Measurements from ENCODE around the gene EXOC4.

EXOC4 gene

GRCh38 chr7:133360201-133360600 lies 107.3 kb downstream of the EXOC4 start:
- no peaks in the 10 kb centered on the region for H3K36me3 ChIP-seq (ENCODE audit: control insufficient read depth in 2 of 2, insufficient read depth in 1 of 2, low read length in 2 of 2)
- H3K9me3 ChIP-seq (ENCODE audit: control insufficient read depth, insufficient read depth, low read depth, low read length): no peaks in the 10 kb centered on the region
- TF ChIP-seq ZNF785 (tag by site-specific recombination; IDR thresholded peaks at IDR 0.05) (no peak), ZNF121 (tag by site-specific recombination; IDR thresholded peaks at IDR 0.05) (no peak), ZBTB6 (tag by site-specific recombination; IDR thresholded peaks at IDR 0.05) (no peak), ZNF596 (tag by site-specific recombination; IDR thresholded peaks at IDR 0.05) (no peak), TSHZ1 (tag by site-specific recombination; IDR thresholded peaks at IDR 0.05; ENCODE audit: borderline replicate concordance) (no peak), ZNF621 (tag by site-specific recombination; IDR thresholded peaks at IDR 0.05) (no peak), ZNF239 (tag by site-specific recombination; IDR thresholded peaks at IDR 0.05) (no peak), ZNF416 (tag by site-specific recombination; IDR thresholded peaks at IDR 0.05) (no peak), ZNF585B (tag by site-specific recombination; IDR thresholded peaks at IDR 0.05) (no peak)
- no peak overlapping the region for H3K4me3 ChIP-seq (ENCODE audit: low read depth, low read length)
- no peaks in the 10 kb centered on the region for H3K4me1 ChIP-seq (ENCODE audit: control insufficient read depth, insufficient read depth, low read length)
- POLR2A ChIA-PET: no interaction called here
- CTCF ChIA-PET: interaction anchor here (0.6 kb wide), 1 partner anchor 25 kb away, joined by 6 read pairs; no protein-coding TSS in a partner anchor
- H3K27ac ChIP-seq (ENCODE audit: extremely low read depth, low read depth, low read length): no peak overlapping the region

- Histone ChIP-seq H3K4me1 (ENCODE audit: control insufficient read depth, insufficient read depth, low read length) (no peaks in the 10 kb centered on the region), H3K9me3 (ENCODE audit: control insufficient read depth, insufficient read depth, low read depth, low read length) (no peaks in the 10 kb centered on the region), H3K36me3 (ENCODE audit: control insufficient read depth in 2 of 2, insufficient read depth in 1 of 2, low read length in 2 of 2) (no peaks in the 10 kb centered on the region), H3K4me3 (ENCODE audit: low read depth, low read length) (no peak overlapping the region), H3K27ac (ENCODE audit: extremely low read depth, low read depth, low read length) (no peak overlapping the region)
- TF ChIP-seq ZNF148 (tag by site-specific recombination; IDR thresholded peaks at IDR 0.05; ENCODE audit: borderline replicate concordance) (no peak), ZNF513 (tag by site-specific recombination; IDR thresholded peaks at IDR 0.05) (no peak), GLIS2 (tag by site-specific recombination; IDR thresholded peaks at IDR 0.05) (no peak), ZEB2 (tag by site-specific recombination; IDR thresholded peaks at IDR 0.05) (no peak), GLIS1 (tag by site-specific recombination; IDR thresholded peaks at IDR 0.05) (no peak), ZSCAN5A (tag by site-specific recombination; IDR thresholded peaks at IDR 0.05) (no peak), SP3 (tag by site-specific recombination; IDR thresholded peaks at IDR 0.05) (no peak), ZNF639 (tag by site-specific recombination; IDR thresholded peaks at IDR 0.05) (no peak)
- ChIA-PET POLR2A (no interaction called here), CTCF (no interaction called here)
These were observed 108.9 kb downstream of the EXOC4 start for GRCh38 chr7:133361806-133362205.
